Raji (cell line): ENCODE measurements around the gene ATRIP.

Experiments used
- POLR2A ChIP-seq: IDR thresholded peaks from 2 replicates; pipeline ENCODE4 v1.6.1; 2011; ENCODE audit warnings: low read depth, low read length, control low read depth; ENCODE audit not compliant: insufficient read depth

The ATRIP gene

DNA sequence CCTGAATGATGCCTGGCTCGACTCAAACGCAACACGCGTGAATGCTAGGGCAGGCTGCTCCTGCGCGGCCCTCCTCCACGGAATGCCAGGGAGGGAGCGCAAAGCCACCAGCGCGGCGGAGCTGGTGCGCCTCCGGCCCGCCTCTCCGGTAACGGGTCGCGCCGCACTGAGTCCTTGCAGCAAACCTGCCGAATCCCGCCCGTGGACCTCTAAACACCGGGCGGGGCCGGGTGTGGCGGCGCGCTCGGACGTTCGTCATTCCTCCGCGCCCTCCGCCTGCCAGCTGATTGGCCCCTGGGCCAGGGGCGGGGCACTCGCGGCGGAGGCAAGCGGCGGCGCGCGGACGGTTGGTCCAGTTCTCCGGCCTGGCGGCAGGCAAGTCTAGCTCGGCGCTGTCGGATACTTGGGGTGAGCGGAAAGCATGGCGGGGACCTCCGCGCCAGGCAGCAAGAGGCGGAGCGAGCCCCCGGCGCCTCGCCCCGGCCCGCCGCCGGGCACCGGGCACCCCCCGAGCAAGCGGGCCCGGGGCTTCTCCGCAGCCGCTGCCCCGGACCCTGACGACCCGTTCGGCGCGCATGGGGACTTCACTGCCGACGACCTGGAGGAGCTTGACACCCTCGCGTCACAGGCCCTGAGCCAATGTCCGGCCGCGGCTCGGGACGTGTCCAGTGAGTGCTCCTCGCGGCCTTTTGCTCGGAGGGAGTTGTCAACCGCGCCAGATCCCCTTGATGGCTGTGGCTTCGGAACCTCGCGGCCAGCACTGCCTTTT is at the start of gene ATRIP:
TSS of gene ATRIP (plus strand) at position 313 of the 769 bp plus-strand sequence. CDS start at position 422, 109 bp downstream.
- peak; percentile 97 for TF ChIP-seq POLR2A

DNA sequence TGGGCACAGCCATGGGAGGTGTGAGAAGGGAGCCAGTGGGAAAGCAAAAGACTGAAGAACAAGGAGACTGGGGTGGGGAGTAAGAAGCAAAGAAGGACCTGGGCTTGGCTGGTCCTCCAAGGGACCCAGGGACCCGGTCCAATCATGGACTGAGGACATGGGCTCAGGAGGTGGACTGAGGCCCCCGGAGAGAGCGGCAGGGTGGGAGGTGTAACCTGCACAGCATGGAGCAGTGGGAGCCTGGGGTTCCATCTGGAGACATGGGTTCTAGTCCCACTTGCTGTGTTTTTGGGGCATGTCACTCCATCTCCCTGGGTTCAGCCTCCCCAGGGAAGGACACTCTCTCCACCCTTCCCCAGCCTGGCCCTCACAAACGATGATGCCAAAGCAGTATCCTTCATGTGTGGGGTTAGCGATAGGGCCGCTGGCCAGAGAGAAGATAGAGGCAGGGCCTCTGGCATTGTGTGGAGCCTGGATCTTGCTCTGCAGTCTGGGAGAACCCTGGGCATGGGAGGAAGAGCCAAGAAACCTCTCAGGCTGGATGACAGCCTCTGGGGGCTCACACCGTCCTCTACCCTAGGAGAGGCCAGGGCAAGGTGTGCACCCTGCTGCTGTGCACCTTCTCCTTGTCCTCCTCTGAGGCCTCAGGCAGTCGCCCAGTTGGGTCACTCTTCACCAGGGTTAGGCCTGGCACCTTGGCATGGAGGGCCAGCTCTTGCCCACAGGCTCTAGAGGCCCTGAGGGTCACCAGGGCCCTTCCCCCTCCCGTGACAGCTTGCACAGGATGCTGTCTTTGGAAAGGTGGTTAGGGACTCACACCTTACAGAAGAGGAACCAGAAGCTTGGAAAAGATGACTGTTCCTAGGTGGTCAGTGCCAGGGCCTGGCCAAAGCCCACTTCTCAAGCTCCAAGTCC is 48.5 kb upstream of the ATRIP start:
- no peak for TF ChIP-seq POLR2A

DNA sequence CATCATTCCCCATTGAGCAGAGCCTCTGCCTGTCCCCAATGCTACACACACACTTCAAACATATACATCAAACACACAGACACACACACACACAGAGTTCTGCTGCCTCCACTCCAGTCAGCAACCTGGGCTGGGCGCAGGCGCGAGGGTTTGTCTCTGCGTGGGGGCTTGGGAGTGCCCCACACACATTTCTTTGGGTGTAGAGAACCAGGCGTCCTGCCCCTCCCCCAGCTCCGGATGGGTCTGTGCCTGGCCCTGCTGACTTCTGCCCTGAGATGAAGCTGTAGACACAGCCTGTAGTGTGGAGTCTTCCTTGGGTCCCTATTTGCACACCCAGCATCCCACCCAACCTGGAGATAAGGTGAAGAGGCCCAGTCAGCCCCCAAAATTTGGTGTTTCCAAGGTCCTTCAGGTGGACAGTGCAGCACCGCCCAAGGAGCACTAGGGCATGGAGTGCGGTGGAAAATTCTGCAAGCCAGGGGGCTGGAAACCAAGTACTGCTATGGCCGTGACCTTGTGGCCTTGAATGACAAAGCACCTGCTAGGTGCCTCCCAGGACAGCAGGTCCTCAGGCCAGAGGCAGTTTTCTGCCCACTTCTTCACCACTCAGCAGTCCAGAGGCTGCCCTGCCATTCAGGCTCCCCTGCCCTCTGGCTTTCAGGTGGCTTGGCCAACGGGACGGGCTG is 47.7 kb upstream of the ATRIP start:
- no peak for TF ChIP-seq POLR2A

DNA sequence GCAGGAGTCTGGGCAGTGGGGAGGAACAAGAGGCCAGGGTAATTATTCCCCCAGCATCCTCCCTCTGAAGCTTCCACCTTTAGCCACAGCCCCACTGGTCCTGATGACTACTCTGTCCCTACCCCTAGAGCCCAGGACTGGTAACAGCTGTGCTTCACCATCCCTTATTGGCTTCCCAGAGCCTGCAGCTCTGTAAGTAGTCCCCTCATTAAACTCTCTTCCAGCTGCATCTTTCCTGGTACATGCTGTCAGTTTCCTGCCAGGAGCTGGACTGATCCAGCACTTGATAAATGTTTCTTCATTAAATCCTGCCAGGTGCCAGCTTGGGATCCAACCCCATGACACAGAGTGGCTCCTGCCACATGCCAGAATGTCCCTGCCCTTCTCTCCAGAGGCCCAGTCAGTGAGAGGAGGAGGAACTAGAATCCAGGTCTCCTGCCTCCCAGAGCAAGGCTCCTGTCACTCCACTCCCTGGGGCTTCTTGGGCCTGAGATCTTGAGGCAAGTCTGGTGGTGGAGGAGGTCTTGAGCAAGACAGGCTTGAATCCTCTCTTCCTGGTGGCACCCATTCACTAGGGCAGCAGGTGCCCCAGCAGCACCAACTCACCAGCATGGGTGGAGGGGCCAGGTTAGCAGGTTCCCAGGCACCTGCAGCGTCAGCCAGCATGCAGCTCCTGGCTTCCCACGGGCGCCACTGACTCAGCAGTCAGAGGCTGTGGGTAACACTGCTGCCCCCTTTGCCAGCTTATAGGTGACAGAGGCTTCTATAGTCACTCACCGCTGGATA is 47.0 kb upstream of the ATRIP start:
- no peak for TF ChIP-seq POLR2A

DNA sequence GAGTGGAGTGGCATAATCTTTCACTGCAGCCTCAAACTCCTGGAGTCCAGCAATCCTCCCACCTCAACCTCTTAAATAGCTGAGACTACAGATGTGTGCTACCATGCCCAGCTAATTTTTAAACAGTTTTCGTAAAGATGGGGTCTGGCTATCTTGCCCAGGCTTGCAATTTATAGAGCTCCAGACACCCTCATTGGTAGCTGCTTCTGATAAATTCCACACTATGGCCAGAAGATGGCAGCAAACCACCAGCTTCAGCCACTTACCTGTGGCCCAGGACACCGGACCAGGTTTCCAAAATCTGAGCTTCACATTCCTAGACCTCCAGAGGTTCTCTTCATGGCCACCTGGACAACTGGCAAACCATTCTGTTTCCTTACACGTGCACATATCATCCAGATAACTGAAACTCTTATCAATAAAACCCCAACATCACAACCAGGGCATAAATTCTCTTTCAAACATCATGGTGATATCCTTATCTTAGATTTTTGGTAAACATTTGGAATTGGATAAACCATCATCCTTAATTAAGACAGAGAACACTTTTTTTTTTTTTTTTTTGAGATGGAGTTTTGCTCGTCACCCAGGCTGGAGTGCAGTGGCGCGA is 45.6 kb upstream of the ATRIP start:
- TF ChIP-seq POLR2A, result no peak

DNA sequence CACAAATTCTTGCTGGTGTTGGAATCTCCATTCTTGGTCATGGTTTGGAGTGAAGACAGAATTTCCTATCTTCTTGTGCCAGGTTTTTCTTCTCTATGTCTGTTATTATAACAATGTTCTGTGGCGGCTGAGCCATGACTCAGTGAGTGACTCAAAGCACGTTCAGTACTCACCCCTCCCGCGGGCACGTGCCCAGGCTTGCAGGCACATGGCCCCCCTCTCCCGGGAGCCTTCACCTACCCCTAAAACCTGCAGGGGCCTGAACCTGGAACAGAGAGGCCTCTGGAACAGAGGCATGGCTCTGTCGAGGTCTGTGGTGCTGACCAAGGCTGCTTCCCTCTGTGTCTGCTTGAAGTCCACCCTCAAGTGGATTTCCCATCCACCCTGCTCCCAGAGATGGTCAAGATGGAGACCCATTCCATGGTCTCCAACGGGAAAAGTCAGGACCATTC is 44.2 kb upstream of the ATRIP start:
- TF ChIP-seq POLR2A, result no peak

DNA sequence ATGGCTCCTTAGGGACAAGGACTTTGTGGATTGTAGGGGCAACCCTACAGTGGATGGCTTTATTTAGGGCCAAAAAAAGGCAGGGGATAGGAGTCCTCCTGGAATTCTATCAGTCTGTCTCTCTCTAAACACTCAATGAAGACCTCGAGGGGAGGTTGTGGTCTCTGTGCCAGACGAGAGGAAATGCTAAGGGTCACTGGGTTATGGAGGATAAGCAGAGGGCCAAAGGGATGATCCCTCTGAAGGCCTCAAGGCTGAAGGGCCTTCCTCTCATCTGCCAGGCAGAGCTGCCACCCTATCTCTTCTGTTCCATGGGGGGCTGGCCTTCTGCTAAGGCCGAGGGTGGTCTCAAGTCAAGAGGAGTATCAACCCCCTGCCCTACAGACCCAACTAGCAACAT is 43.6 kb upstream of the ATRIP start:
- TF ChIP-seq POLR2A, result no peak

DNA sequence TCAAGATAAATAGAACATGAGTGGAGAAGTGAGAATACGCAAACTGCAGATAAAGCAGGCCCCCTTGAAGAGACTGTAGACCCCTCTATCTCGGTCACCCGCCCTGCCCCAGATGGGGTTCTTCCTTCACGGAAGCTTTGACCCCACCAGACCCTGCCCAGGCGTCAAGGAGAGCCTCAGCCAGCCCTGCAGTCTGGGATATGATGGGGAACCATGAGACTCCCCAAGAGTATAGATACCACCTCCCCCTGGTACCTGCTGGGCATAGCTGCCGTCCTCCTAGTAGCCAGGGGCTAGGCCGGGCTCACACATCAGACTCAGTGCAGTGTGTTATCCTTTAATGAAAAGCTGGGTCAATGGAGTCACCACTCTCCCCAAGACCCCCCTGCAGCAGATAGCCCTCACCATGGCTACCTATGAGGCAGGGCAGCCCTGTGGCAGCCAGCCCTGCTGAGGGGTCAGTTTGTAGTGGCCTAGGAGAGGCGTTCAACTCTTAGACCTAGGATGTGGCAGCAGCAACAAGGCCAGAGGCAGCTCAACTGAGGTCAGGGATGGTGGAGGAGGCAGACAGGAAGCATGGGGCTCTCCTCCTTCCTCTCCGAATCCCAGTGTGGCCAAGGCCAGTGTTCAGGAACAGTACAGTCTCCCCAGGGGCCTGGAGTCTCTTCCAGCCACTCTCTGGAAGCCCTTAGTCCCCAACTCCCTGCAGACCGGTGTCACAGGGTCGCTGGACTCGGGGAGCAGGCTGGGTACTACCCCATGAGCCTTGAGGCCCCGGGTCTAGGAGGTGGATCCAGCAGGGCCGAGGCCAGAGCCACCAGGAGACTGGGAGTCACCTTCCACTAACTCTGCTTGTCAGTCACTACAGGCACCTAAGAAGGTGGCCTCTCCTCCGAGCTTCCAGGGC is 42.8 kb upstream of the ATRIP start:
- no peak for TF ChIP-seq POLR2A

DNA sequence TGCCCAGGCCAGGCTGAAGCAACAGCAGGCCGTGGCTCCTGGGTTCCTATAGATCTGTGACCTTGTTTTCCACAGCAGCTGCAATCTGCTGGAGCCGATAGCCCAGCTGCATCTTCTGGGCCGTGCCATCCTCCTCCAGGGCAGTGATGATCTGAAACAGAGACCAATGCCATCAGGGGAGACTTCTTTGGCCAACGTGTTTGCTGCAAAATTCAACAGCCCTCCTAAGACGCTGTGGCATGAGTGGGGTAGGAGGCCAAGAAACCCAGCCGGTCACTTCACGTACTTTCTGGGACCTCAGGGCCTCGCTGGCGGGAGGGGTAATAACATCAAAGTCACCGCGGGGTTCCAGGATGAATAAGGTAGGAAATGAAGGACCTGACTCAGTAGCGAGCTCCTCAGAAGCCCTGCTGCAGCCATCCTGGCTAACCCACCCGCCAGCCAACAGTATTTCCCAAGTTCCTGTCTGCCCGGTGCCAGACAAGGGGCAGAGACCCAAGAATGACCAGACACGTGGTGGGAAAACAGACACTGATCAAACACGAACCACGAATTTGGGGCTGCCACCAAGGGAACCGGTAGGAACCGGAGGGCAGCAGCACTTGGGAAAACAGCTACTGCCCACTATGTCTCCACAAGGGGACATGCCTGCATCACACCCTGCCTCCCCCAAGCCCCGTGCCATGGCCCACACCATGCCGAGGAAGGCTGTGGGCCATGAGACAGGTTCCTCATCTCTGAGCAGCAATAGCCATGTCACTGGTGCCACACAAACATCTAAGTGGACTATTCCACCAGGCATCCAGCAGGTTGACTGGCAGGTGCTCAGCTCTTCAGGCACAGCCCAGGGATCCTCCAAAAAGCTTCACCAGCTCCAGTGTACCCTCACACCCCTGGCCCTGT is 41.8 kb upstream of the ATRIP start:
- TF ChIP-seq POLR2A, result no peak

DNA sequence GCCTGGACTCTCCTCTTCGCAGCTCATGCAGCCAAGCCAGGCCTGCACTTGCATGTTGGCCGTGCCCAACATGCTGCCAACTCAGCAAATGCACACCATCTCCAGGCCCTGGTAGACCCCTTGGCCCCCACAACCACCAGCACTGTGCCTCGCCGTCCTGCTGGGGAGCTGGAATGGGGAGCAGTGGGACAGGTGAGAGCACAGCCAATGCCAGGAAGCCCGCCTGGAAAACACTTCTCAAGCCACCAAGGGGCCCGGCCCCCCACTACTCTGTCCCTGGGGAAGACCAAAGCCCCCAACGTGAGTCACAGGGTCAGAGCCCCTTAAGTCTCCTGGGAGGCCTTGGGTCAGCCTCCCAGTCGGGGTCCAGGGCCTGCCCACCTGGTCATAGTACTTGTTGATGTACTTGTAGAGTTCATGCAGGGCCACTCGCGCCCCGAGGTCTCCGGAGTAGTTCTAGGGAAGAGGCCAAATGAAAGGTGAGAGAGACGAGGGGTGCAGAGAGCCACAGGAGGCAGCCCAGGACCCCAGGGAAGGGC is 41.1 kb upstream of the ATRIP start:
- TF ChIP-seq POLR2A, result no peak

DNA sequence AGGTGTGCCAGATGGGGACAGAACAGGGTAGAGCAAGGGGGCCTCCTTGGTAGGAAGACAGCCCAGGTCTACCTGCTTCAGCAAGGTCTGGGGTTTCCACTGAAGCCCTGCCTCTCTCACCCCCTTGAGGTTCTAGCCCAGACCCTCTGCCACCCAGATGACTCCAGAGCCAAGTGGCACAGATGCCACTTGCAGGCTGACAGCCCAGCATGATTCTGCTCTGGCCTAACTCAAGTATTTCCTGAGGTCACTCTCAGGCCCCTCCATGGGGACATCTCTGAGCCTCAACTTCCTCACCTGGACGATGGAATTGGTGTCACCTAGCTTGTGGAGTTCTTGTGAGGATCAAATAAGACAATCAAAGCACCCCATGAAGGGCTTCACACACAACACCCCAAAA is 40.6 kb upstream of the ATRIP start:
- no peak for TF ChIP-seq POLR2A
